ENCODE results near the gene TAF1B. TPM values are rescaled to one million over a fixed set of nuclear protein-coding genes. Genes with fewer than 3 reads are reported as not detected.

The TAF1B gene
- total RNA-seq, 1 experiment from 2014 or later, result 25.5 TPM

DNA sequence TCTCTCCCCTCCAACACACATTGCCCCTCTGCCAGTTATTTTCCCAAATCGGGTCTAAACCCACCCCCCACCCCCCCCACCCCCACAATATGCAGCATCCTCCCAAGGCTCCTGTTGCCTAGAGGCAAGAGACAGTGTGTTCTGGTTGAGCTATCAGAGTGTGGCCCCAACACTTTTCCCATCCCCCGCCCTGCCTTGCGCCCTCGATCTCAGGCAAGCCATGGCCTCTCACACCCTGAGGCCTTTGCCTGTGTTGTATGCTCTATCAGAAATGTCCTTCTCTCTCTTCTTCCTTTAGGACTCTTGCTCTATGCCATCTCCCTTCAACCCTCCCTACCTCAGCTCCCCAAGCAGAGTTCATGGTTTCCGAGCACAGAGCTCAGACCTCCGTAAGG lies 98.7 kb downstream of the TAF1B start:
- no peak for DNase-seq (ENCODE audit: unreplicated experiment)
- intact Hi-C loops (cut with micrococcal nuclease), result no loop called here
- POLR2A ChIA-PET, result interaction anchor here (0.6 to 2.8 kb wide), 2 partner anchors 9 to 120 kb away, joined by 3 to 9 read pairs; no protein-coding TSS in a partner anchor

DNA sequence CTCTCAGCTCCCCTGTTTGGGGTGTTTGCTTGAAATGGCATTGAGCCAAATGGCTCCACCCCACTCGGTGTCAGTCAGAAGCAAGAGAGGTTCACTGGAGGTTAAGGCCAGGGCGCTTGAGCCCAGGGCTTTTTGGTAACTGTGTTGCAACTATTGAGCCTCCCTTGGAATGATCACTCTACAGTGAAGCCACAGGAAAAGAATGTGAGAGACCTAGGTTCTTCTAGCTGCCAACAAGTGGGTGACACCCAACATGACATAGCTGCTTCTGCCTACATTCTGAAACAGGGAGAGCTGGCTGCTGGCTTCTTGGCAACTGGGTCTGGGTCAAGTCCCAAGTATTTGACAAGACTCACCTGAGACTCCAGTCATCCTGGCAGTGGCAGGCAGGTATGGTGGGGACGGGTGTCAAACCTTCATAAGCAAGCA lies 101.1 kb downstream of the TAF1B start:
- DNase-seq (ENCODE audit: unreplicated experiment), result peak; percentile 56
- ChIA-PET CTCF (interaction anchor here (0.6 to 2.3 kb wide), 3 partner anchors 29 to 149 kb away, joined by 3 to 5 read pairs (median 5); no protein-coding TSS in a partner anchor), POLR2A (interaction anchor here (0.7 to 1.2 kb wide), 2 partner anchors 141 to 389 kb away, joined by 3 read pairs; no protein-coding TSS in a partner anchor)
- no peak for TF ChIP-seq CTCF (IDR thresholded peaks at IDR 0.05; ENCODE audit: unreplicated experiment)
- no peak overlapping the region for H3K4me3 Mint-ChIP-seq (ENCODE audit: unreplicated experiment)
- no peaks in the 10 kb centered on the region for H3K27me3 Mint-ChIP-seq (ENCODE audit: insufficient read depth, unreplicated experiment)
- no TSS peak for BruUV-seq (replicated peaks)
- intact Hi-C loops (cut with micrococcal nuclease), result no loop called here
- H3K27ac Mint-ChIP-seq (ENCODE audit: low read depth, unreplicated experiment), result no peak overlapping the region
- no peaks in the 10 kb centered on the region for H3K9me3 Mint-ChIP-seq (ENCODE audit: unreplicated experiment)
- peaks cover 10% of the 10 kb centered on the region for H3K4me1 Mint-ChIP-seq (ENCODE audit: insufficient read depth, unreplicated experiment)
- no peaks in the 10 kb centered on the region for H3K36me3 Mint-ChIP-seq (ENCODE audit: insufficient read depth, unreplicated experiment)

More for the DNA sequence above, 98.7 kb downstream of the TAF1B start:
- H3K27ac Mint-ChIP-seq (ENCODE audit: low read depth, unreplicated experiment), result no peak overlapping the region
- BruUV-seq (replicated peaks), result no TSS peak
- no peak overlapping the region for H3K4me3 Mint-ChIP-seq (ENCODE audit: unreplicated experiment)
- CTCF ChIA-PET, result interaction anchor here (0.7 to 1.0 kb wide), 3 partner anchors 106 to 135 kb away, joined by 3 read pairs; no protein-coding TSS in a partner anchor
- H3K4me1 Mint-ChIP-seq (ENCODE audit: insufficient read depth, unreplicated experiment), result peaks cover 5% of the 10 kb centered on the region
- H3K27me3 Mint-ChIP-seq (ENCODE audit: insufficient read depth, unreplicated experiment), result no peaks in the 10 kb centered on the region
- H3K36me3 Mint-ChIP-seq (ENCODE audit: insufficient read depth, unreplicated experiment), result no peaks in the 10 kb centered on the region
- no peaks in the 10 kb centered on the region for H3K9me3 Mint-ChIP-seq (ENCODE audit: unreplicated experiment)
- TF ChIP-seq CTCF (IDR thresholded peaks at IDR 0.05; ENCODE audit: unreplicated experiment), result no peak

- no peak for TF ChIP-seq CTCF (IDR thresholded peaks at IDR 0.05; ENCODE audit: unreplicated experiment)
- Mint-ChIP-seq H3K36me3 (ENCODE audit: insufficient read depth, unreplicated experiment) (no peaks in the 10 kb centered on the region), H3K27me3 (ENCODE audit: insufficient read depth, unreplicated experiment) (no peaks in the 10 kb centered on the region), H3K27ac (ENCODE audit: low read depth, unreplicated experiment) (no peak overlapping the region), H3K4me1 (ENCODE audit: insufficient read depth, unreplicated experiment) (peaks cover 10% of the 10 kb centered on the region), H3K9me3 (ENCODE audit: unreplicated experiment) (no peaks in the 10 kb centered on the region), H3K4me3 (ENCODE audit: unreplicated experiment) (no peak overlapping the region)
- intact Hi-C loops (cut with micrococcal nuclease), result no loop called here
- BruUV-seq (replicated peaks), result no TSS peak
- POLR2A ChIA-PET, result interaction anchor here (0.6 kb wide), 1 partner anchor 102 kb away, joined by 3 read pairs; the partner anchor contains the start of gene TAF1B
- no peak for DNase-seq (ENCODE audit: unreplicated experiment)
- CTCF ChIA-PET, result interaction anchor here (0.5 to 1.5 kb wide), 2 partner anchors 145 to 955 kb away, joined by 3 to 5 read pairs; no protein-coding TSS in a partner anchor
Measured at GRCh38 chr2:9945596-9945995, 102.3 kb downstream of the TAF1B start.

- ChIA-PET POLR2A (no interaction called here), CTCF (interaction anchor here (0.9 to 2.6 kb wide), 3 partner anchors 38 to 147 kb away, joined by 3 to 12 read pairs (median 6); no protein-coding TSS in a partner anchor)
- Mint-ChIP-seq H3K4me3 (ENCODE audit: unreplicated experiment) (no peak overlapping the region), H3K4me1 (ENCODE audit: insufficient read depth, unreplicated experiment) (peaks cover 10% of the 10 kb centered on the region), H3K27ac (ENCODE audit: low read depth, unreplicated experiment) (no peak overlapping the region), H3K9me3 (ENCODE audit: unreplicated experiment) (no peaks in the 10 kb centered on the region), H3K27me3 (ENCODE audit: insufficient read depth, unreplicated experiment) (no peaks in the 10 kb centered on the region), H3K36me3 (ENCODE audit: insufficient read depth, unreplicated experiment) (no peaks in the 10 kb centered on the region)
- TF ChIP-seq CTCF (IDR thresholded peaks at IDR 0.05; ENCODE audit: unreplicated experiment), result no peak
- no TSS peak for BruUV-seq (replicated peaks)
- intact Hi-C loops (cut with micrococcal nuclease), result no loop called here
- DNase-seq (ENCODE audit: unreplicated experiment), result no peak
Measured at GRCh38 chr2:9946076-9946475, 102.8 kb downstream of the TAF1B start.
